Smooth muscle cell (in vitro differentiated cells): Measurements from ENCODE around the gene ZNF350. TPM values are rescaled to one million over a fixed set of nuclear protein-coding genes. Genes with fewer than 3 reads are reported as not detected.
A peak's percentile ranks its signal among the peaks of the same experiment; 100 is the strongest.
"Not testable (repeated sequence)": the region's sequence is repeated elsewhere in the genome, so short reads cannot be mapped to it uniquely, and the experiment has no call there.

ENCODE experiments used
- DNase-seq: peaks from one replicate; lab custom pipeline; 2025; ENCODE audit not compliant: unreplicated experiment; lab: John Stamatoyannopoulos, UW
- H2AFZ ChIP-seq: fragments of 200-600 bp; sonication (generic); 2 replicates; pipeline ENCODE4 v1.6.0; 2016; ENCODE audit warnings: antibody characterized with exemption, low read depth, mild to moderate bottlenecking
- H3F3A ChIP-seq: fragments of 200-600 bp; sonication (generic); 2 replicates; pipeline ENCODE4 v1.6.0; 2017; ENCODE audit warnings: antibody characterized with exemption, low read depth
- H3K27ac ChIP-seq: fragments of 200-600 bp; sonication (generic); 2 replicates; pipeline ENCODE4 v1.5.1; 2016; ENCODE audit warnings: low read depth, mild to moderate bottlenecking
- H3K27me3 ChIP-seq: fragments of 200-600 bp; sonication (generic); 2 replicates; pipeline ENCODE4 v1.6.1; 2016; ENCODE audit warnings: low read depth, mild to moderate bottlenecking
- H3K36me3 ChIP-seq: fragments of 200-600 bp; sonication (generic); 2 replicates; pipeline ENCODE4 v1.5.1; 2016; ENCODE audit warnings: low read depth
- H3K4me1 ChIP-seq: fragments of 200-600 bp; sonication (generic); 2 replicates; pipeline ENCODE4 v1.5.1; 2016; ENCODE audit warnings: low read depth
- H3K4me2 ChIP-seq: fragments of 200-600 bp; sonication (generic); 2 replicates; pipeline ENCODE4 v1.6.0; 2016; ENCODE audit warnings: mild to moderate bottlenecking
- H3K4me3 ChIP-seq: fragments of 200-600 bp; sonication (generic); 2 replicates; pipeline ENCODE4 v1.5.1; 2016; ENCODE audit warnings: mild to moderate bottlenecking
- H3K79me2 ChIP-seq: fragments of 200-600 bp; sonication (generic); 2 replicates; pipeline ENCODE4 v1.6.0; 2016; ENCODE audit warnings: low read depth, mild to moderate bottlenecking
- H3K9ac ChIP-seq: fragments of 200-600 bp; sonication (generic); 2 replicates; pipeline ENCODE4 v1.6.0; 2016; ENCODE audit warnings: low read depth
- H3K9me3 ChIP-seq: fragments of 200-600 bp; sonication (generic); replicated peaks from 2 replicates; pipeline ENCODE4 v1.5.1; 2016; ENCODE audit warnings: low read depth
- H4K20me1 ChIP-seq: fragments of 200-600 bp; sonication (generic); 2 replicates; pipeline ENCODE4 v1.6.0; 2016; ENCODE audit warnings: low read depth
- WGBS: methylation state at CpG from one replicate; pipeline ENCODE4 v1.1.7; 2016; ENCODE audit warnings: low lambda C conversion rate; 5-methylcytosine and 5-hydroxymethylcytosine counted together
- polyA plus RNA-seq: library from polyadenylated mRNA; unstranded; fragments of >200 nt; fragmentation: Nextera tagmentation; extraction: Ambion mirVana; gene quantifications from 2 replicates; pipeline ENCODE4 v1.2.1, GENCODE V29; 2016
- total RNA-seq: library from RNA; depleted of rRNA; stranded (reverse); fragments of >200 nt; gene quantifications from 2 replicates; pipeline ENCODE4 v1.2.3, GENCODE V29; 2014
- TF ChIP-seq, protein P1 (sequence below): fragments of 200-600 bp; sonication (generic); IDR thresholded peaks from 2 replicates; pipeline ENCODE4 v1.5.1; 2017; ENCODE audit warnings: borderline replicate concordance, mild to moderate bottlenecking, antibody characterized with exemption; ENCODE audit not compliant: insufficient read depth, poor library complexity, severe bottlenecking

Gene ZNF350
- total and polyA plus RNA-seq, 2 experiments from 2014 or later = 3.0 to 5.2 TPM

DNA sequence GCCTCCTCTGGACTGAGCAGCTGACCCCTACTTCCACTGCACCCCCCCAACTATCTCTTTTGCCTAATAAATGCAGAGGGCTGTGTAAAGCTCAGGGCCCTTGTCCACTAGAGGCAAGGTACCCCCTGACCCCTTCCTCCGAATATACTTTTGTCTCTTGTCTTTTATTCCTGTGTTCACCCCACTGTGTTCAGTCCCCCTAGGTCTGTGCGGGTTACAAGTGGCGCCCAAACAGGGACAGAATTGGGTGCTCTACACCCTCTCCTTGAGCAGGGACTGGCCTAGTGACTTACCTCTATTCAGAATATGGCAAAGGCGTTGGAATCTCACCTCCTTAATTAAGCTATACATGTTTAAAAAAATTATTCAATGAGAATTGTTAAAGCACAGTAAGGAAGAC is 15.0 kb downstream of the ZNF350 start:
- H3K9me3 ChIP-seq = peaks cover 34% of the 10 kb centered on the region
- peaks cover 38% of the 10 kb centered on the region for H3K36me3 ChIP-seq
- no peaks in the 10 kb centered on the region for H3K27me3 ChIP-seq
- H3K9ac ChIP-seq = no peak overlapping the region
- no peaks in the 10 kb centered on the region for H3K79me2 ChIP-seq
- TF ChIP-seq, protein P1, sequence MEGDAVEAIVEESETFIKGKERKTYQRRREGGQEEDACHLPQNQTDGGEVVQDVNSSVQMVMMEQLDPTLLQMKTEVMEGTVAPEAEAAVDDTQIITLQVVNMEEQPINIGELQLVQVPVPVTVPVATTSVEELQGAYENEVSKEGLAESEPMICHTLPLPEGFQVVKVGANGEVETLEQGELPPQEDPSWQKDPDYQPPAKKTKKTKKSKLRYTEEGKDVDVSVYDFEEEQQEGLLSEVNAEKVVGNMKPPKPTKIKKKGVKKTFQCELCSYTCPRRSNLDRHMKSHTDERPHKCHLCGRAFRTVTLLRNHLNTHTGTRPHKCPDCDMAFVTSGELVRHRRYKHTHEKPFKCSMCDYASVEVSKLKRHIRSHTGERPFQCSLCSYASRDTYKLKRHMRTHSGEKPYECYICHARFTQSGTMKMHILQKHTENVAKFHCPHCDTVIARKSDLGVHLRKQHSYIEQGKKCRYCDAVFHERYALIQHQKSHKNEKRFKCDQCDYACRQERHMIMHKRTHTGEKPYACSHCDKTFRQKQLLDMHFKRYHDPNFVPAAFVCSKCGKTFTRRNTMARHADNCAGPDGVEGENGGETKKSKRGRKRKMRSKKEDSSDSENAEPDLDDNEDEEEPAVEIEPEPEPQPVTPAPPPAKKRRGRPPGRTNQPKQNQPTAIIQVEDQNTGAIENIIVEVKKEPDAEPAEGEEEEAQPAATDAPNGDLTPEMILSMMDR = no peak
- 80% methylated on average over 4 of the region's 4 CpGs for WGBS
- H3K4me1 ChIP-seq = no peaks in the 10 kb centered on the region
- no peak overlapping the region for H2AFZ ChIP-seq
- no peak overlapping the region for H3K27ac ChIP-seq
- H3K4me3 ChIP-seq = no peak overlapping the region
- no peak overlapping the region for H3K4me2 ChIP-seq
- no peaks in the 10 kb centered on the region for H4K20me1 ChIP-seq
- no peaks in the 10 kb centered on the region for H3F3A ChIP-seq
- no peak for DNase-seq

DNA sequence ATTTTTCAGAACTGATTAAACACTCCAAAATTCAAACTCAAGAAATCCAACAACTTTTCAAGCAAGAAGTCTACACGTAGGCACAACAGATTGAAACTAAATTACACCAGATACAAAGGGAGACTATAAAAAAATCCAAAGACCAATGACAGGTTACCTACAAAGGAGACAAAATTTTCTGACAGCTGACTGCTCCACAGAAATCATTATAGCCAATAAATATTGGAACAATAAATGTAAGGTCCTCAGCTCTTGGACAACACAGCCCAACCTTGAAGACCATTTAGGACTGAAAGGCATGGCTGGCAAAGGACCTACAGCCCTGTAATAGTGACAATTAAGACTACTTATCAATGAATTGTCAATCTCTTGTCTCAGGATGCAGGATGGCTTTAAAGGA is 15.9 kb downstream of the ZNF350 start:
- Histone ChIP-seq H3F3A (no peaks in the 10 kb centered on the region), H3K79me2 (no peaks in the 10 kb centered on the region), H4K20me1 (no peaks in the 10 kb centered on the region), H3K4me3 (no peak overlapping the region), H3K36me3 (peaks cover 42% of the 10 kb centered on the region), H3K4me2 (no peak overlapping the region), H3K4me1 (no peaks in the 10 kb centered on the region), H3K9ac (no peak overlapping the region), H2AFZ (no peak overlapping the region), H3K9me3 (peaks cover 41% of the 10 kb centered on the region), H3K27ac (no peak overlapping the region), H3K27me3 (no peaks in the 10 kb centered on the region)
- TF ChIP-seq, protein P1 = no peak
- WGBS = 86% methylated on average over 1 of the region's 1 CpG
- DNase-seq = no peak

DNA sequence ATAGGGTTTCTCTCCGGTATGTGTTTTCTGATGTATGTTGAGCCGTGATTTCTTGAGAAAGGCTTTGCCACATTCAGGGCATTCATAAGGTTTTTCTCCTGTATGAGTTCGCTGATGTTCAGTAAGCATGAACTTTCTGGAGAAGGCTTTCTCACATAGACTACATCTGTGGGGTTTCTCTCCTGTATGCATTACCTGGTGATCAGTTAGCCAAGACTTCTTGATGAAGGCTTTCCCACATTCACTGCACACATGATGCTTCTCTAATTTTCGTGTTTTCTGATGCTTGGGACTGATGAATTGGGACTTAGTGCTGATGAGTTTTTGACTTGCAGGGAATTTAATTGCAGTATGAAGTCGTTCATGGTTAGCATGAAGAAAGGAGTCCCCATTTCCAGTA is 21.1 kb downstream of the ZNF350 start:
- WGBS = 89% methylated on average over 5 of the region's 5 CpGs
- no peaks in the 10 kb centered on the region for H3K79me2 ChIP-seq
- no peaks in the 10 kb centered on the region for H4K20me1 ChIP-seq
- H3K4me1 ChIP-seq = no peaks in the 10 kb centered on the region
- no peak overlapping the region for H3K4me2 ChIP-seq
- peaks cover 45% of the 10 kb centered on the region for H3K9me3 ChIP-seq
- H3K9ac ChIP-seq = no peak overlapping the region
- TF ChIP-seq, protein P1 = no peak
- peaks cover 35% of the 10 kb centered on the region for H3K36me3 ChIP-seq
- no peaks in the 10 kb centered on the region for H3K27me3 ChIP-seq
- H3F3A ChIP-seq = no peaks in the 10 kb centered on the region
- no peak overlapping the region for H2AFZ ChIP-seq
- no peak overlapping the region for H3K4me3 ChIP-seq
- no peak overlapping the region for H3K27ac ChIP-seq
- no peak for DNase-seq

DNA sequence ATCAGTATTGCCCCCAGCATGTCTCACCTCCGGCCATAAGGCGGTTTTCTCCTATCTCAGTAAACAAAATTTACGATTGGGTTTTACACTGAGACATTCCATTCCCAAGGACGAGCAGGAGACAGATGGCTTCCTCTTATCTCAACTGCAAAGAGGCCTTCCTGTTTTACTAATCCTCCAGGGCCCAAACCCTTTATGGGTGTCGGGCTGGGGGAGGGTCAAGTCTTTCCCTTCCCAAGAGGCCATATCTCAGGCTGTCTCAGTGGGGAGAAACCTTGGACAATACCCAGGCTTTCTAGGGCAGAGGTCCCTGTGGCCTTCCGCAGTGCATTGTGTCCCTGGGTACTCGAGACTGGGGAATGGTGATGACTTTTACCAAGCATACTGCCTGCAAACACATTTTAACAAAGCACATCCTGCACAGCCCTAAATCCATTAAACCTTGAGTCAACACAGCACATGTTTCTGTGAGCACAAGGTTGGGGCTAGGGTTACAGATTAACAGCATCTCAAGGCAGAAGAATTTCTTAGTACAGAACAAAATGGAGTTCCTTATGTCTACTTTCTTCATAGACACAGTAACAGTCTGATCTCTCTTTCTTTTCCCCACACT is 25.9 kb downstream of the ZNF350 start:
- Histone ChIP-seq H3K36me3 (peaks cover 14% of the 10 kb centered on the region), H3K4me2 (peak overlapping the region; percentile 26), H3K9me3 (peaks cover 20% of the 10 kb centered on the region)
- H3K4me1 ChIP-seq, H3K79me2 ChIP-seq, DNase-seq, H3F3A ChIP-seq, H3K27me3 ChIP-seq, H3K9ac ChIP-seq, H3K4me3 ChIP-seq, H3K27ac ChIP-seq, H2AFZ ChIP-seq, H4K20me1 ChIP-seq: not testable (repeated sequence)
- WGBS = 34% methylated on average over 7 of the region's 7 CpGs
